Hepatocyte (in vitro differentiated cells): ENCODE measurements around the gene CEP120.

Experiments
- CTCF ChIP-seq: fragments of 200-600 bp; sonication (generic); IDR thresholded peaks from 2 replicates; pipeline ENCODE4 v1.5.1; 2016; ENCODE audit warnings: antibody characterized with exemption, mild to moderate bottlenecking; ENCODE audit not compliant: poor library complexity
- EZH2 ChIP-seq: fragments of 200-600 bp; sonication (generic); IDR thresholded peaks from 2 replicates; pipeline ENCODE4 v1.6.1; 2016; ENCODE audit warnings: antibody characterized with exemption, mild to moderate bottlenecking, borderline replicate concordance

DNA sequence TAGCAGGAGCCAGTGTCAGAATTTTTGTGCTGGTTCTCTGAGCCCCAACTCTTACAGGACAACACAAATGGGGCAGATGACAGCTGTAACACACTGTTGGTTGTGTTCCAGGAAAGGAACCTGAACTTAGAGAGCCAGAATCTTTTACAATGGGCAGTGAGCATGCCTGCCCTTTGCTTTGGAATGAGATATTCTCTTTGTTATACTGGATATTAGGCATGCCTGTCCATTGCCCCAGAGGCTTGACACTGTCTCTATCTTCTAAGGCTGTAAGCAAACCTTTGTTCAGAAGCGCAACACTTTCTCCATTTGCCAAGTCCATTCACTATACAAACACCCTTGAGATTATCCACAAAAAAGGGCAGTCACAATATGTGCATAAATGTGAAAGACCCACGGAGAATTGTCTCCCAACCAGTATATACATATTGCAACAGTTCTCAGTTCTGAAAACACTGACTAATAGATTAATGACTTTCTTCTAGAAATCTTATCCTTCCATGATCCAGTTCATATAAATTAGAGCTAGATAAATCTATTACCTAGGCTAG lies 26.3 kb upstream of the CEP120 start:
- TF ChIP-seq EZH2 = no peak
- no peak for TF ChIP-seq CTCF
